Gastrocnemius medialis (tissue), 4 donors: ENCODE data around the gene ITPR3.
A peak's percentile ranks its signal among the peaks of the same experiment; 100 is the strongest.

Experiments used
- CTCF ChIP-seq, 5 experiments: fragments of 450-650 bp in 3 of 5; fragments of 200-600 bp in 2 of 5; sonication (generic) in 2 of 5; IDR thresholded peaks in 4 of 5; conservative IDR thresholded peaks in 1 of 5; 1 replicate in 4 of 5; 2 replicates in 1 of 5; pipeline ENCODE4 v1.5.1; 2016 to 2019; ENCODE audit warnings: antibody characterized with exemption in 5 of 5, mild to moderate bottlenecking in 3 of 5, moderate library complexity in 3 of 5
- POLR2A ChIP-seq, 2 donors: fragments of 450-650 bp; IDR thresholded peaks; one replicate each; pipeline ENCODE4 v1.6.1; 2017; ENCODE audit warnings: antibody characterized with exemption in 2 of 2, mild to moderate bottlenecking in 2 of 2, moderate library complexity in 2 of 2

DNA sequence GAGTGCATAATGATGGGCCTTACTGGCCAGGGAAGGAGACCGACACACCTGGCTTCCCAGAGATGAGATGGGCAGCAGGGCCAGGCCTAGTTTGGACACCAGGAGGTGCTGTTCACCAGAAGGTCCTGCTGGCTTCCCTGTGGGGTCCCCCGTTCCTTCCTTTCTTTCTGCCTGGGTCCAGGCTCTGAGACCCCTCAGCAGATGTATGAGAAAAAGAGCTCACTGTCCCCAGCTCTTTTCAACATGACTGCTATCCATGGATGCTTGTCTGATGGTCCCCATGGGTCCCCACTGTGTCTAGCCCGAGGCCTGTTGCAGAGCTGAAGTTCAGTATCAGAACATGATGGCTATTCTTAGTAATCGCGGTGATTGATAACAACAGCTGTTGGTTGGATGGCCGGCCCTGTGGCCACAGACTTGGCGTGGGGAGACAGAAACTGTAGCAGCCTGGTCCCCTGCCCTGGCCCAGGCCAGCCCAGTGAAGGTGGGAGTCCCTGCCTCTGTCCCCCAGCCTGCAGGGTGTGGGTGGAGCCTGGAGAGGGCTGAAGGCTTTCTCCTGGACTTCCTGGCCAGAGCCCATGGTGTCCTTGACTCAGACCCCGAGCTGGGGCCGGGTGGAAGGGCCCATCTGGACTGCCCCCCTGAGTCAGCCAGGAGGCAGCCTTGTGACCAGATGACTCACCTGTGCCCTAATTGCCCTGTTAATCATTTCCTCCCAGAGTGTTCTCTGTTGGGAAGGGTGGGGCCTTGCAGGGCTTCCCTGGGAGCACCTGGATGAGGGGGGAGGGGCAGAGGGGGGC, 31.2 kb upstream of the ITPR3 start:
- peak; percentile 80 to 94 (median 86) for TF ChIP-seq CTCF (IDR thresholded peaks at IDR 0.05 in 4 of 5, conservative IDR thresholded peaks at IDR 0.05 in 1 of 5)
- TF ChIP-seq POLR2A (IDR thresholded peaks at IDR 0.05) = no peak
